NCI-H146 treated with DMSO at 0.1 percent for 48 hours (cell line): ENCODE data around the gene B4GALNT3.

Source experiments
- DNase-seq: peaks from one replicate; lab custom pipeline; 2025; ENCODE audit not compliant: unreplicated experiment; lab: John Stamatoyannopoulos, UW

B4GALNT3 gene

GRCh38 chr12:467591-467990 is 7.9 kb downstream of the B4GALNT3 start:
- DNase-seq = no peak

GRCh38 chr12:468671-469389 is 9.1 kb downstream of the B4GALNT3 start:
- DNase-seq = no peak

DNA sequence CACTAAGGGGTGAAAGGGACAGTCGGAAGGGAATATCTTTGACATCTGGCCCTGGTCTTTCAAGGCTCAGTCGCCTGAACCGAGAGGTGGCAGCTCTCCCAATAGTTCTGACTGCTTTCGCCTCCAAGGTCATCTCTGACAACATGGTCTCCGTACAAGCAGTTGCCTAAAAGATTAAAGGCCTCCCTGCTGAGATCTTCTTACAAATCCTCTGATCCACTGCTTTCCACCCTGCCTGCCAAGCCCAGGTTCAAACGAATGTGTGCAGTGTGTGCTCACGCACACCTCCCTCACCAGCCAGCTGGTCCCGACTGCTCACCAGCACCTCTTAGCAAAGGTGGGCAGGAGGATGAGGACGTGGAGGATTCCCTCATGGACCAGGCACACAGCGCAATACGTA is 10.4 kb downstream of the B4GALNT3 start:
- no peak for DNase-seq

DNA sequence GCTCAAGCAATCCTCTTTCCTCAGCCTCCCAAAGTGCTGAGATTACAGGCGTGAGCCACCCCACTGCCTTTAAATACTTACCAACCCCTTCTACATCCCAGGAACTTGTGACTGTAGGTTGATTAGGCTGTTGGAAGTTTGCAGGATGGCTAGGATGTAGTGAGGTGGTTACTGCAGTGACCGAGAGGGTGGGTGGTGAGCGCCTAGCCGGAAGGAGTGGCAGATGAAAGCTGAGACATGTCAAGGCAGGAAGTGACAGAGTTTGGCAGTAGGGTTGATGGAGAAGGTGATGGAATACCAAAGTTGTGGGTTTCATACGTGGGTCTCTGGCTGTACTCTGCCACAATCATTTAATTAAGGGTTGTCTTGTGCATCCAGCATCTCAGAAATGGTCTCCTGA is 13.5 kb downstream of the B4GALNT3 start:
- no peak for DNase-seq

GRCh38 chr12:473863-474577 is 14.3 kb downstream of the B4GALNT3 start:
- DNase-seq = no peak

DNA sequence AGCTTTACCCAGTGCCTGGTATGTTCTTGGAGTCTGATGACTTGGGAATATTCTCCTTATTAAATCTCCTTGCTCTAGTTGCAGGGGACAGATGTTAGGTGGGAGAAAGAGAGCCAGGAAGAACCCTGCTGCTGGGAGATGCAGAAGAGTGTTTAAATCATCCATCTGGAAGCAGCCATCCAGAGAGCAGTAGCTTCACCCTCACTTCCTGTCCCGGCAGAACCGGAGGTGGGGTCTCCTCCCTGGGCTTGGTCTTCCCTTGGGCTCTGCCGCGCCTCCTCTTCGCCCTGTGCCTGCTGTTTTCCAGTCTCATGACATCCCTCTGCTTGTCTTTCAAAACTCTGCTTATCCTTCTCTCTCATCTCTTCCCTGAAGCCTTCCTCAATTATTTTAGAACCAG is 15.5 kb downstream of the B4GALNT3 start:
- no peak for DNase-seq

DNA sequence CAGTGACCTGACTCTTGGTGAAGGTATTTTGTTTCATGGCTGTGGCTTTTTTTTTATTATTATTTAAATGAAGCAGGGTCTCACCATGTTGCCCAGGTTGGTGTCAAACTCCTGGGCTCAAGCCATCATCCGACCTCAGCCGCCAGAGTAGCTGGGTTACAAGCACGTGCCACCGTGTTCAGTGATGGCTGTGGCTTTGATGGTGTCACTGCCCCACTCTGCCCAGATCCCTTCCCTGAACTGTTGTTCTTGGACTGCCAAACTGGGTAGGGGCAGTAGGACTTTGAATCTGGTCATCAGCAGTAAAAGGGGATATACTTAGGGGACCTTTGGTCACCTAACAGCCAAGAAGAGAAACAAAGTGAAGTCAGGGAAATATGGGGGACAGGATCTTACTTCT is 19.4 kb downstream of the B4GALNT3 start:
- no peak for DNase-seq

DNA sequence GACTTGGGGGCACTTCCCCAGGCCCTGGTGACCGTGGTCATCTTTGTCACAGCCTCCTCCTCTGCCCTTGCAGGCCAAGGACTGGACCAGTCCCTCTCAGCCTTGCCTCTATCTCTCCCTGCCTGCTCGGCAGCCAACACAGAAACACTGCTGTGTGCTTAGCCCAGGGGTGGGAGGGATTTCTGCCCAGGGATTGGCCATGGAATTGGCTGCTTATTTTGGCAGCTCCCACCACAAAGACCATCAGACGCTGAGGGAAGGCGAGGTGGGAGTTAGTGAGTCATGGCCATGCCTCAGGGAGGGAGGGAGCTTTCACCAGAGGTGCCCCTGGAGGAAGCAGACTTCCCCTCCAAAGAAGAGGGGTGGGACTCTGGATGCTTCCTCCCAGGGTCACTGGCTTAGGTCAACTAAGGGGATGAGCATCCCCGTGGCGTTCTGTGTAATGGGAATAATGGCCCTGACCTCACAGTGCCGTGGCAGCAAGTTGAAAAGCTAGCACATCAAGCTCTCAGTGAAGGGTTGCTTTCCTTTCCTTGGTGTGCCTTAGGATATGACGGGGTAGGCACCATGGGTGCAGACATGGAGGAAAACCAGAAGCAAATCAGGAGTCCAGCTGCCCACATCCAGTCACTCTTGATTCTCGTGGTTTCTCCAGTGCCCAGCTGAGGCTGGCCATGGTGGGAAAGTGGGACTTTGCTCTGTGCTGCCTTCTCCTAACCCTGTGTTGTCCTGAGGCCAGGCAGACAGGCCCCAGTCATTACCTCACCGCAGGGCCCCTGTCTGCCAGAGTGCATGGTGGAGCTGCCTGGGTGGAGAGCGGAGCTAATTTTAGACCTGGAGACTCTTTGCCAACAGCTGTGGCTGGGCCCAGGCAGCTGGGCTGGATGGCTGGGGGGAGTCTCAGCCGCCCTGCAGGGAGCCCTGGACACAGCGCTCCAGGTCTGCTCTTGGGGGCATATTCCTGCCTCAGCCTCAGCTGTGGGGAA is 21.4 kb downstream of the B4GALNT3 start:
- DNase-seq = peak; percentile 70

DNA sequence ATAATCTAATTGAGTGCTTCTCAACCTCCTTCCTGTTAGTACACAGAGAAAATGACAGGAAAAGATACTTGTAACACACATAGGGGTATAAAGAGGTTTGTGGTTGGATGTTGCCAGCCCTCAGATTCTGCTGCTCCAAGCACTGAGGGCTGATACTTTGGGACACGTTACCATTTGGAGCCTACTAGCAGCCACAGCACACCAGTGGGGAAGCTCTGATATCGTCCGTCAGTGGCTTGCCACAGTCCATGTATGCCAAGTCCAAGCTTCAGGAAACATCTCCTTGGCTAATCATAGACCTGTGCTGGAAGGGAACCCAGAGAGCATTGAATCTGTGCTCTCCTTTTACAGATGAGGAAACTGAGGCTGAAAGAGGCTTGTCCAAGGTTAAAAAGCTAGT is 22.3 kb downstream of the B4GALNT3 start:
- no peak for DNase-seq

GRCh38 chr12:484096-484495 is 24.4 kb downstream of the B4GALNT3 start:
- DNase-seq = no peak

- DNase-seq = no peak
These were observed 30.5 kb downstream of the B4GALNT3 start for GRCh38 chr12:490260-490659.

GRCh38 chr12:495466-495865 is 35.7 kb downstream of the B4GALNT3 start:
- no peak for DNase-seq

GRCh38 chr12:496736-497135 is 37.0 kb downstream of the B4GALNT3 start:
- DNase-seq = no peak

GRCh38 chr12:497501-498160 is 37.9 kb downstream of the B4GALNT3 start:
- DNase-seq = peak; percentile 52

- no peak for DNase-seq
These were observed 40.2 kb downstream of the B4GALNT3 start for GRCh38 chr12:499837-500458.

GRCh38 chr12:501722-502447 is 42.1 kb downstream of the B4GALNT3 start:
- DNase-seq = peak; percentile 92

DNA sequence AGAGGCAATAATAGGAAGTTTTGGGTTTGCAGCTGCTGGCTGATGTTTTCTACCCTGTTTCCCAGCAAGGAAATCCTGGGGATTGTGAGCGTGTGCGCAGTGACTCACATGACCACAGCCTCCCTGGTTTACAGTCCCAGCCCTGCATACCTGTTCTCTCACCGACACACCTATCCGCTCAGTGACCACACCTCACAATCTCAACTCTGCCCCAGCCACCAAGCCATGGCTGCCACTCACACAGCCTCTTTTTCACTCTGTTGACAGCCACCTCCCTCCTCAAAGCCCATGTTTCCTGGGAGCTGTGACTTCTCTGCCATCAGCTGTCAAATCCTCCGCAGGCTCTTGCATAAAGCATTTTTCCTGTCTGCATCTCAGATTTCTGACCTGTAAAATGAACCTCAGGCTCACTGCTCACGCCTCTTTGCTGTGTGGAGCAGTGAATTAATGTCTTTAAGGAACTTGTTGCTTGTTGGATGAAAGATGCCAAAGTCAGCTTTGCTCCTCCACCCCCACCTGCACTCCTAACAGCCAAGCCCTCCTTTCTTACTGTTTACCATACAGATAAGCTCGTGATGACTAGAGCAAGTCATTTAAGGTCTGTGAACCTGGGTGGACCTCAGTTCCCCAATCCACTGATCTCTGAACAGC is 43.5 kb downstream of the B4GALNT3 start:
- DNase-seq = peak; percentile 25

GRCh38 chr12:505221-505620 is 45.5 kb downstream of the B4GALNT3 start:
- DNase-seq = no peak

DNA sequence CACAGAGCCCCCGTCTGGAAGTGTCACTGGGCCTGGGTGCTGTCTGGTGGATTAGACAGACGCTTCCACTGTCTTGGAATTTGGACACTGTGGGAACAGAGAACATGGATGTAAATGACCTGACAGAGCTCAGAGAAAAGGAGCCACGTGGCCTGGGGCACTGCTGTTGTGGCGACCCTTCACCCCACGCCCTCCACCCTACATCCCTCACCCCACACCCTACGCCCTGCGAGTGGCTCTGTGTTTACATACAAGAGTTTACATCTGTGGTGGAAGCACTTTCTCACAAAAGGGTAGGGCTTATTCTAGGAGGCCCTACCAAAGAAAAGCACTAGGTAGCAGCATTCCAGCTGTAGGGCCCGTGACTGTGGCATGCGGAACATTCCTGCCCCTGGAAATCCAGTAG is 47.7 kb downstream of the B4GALNT3 start:
- no peak for DNase-seq
